Activated T-helper 1 cell treated with anti-CD3 and anti-CD28 coated beads, Interleukin-12 subunit alpha, Interleukin-12 subunit beta, Interleukin-2, Interleukin-4 antibody, amounts not matched to agents 30 ng/mL and 10 ng/mL and 1 ng/mL, durations not matched to agents 14 hours and 24 hours and 36 hours (primary cell): ENCODE measurements around the gene MREG. TPM values are rescaled to one million over a fixed set of nuclear protein-coding genes. Genes with fewer than 3 reads are reported as not detected.

Experiments used
- DNase-seq: peaks from one replicate; pipeline ENCODE4 v3.0.0; 2021; ENCODE audit warnings: low spot score
- H3K27ac Mint-ChIP-seq: one replicate; pipeline ENCODE4 v1.8.0; 2021; ENCODE audit warnings: mild to moderate bottlenecking, mixed read lengths
- H3K27me3 Mint-ChIP-seq: one replicate; pipeline ENCODE4 v1.8.0; 2022; ENCODE audit warnings: mild to moderate bottlenecking, moderate library complexity, mixed read lengths; ENCODE audit not compliant: insufficient read depth
- H3K36me3 Mint-ChIP-seq: one replicate; pipeline ENCODE4 v1.8.0; 2021; ENCODE audit warnings: low read depth, mixed read lengths
- H3K4me1 Mint-ChIP-seq: one replicate; pipeline ENCODE4 v1.8.0; 2021; ENCODE audit warnings: low read depth, mixed read lengths
- H3K4me3 Mint-ChIP-seq: one replicate; pipeline ENCODE4 v1.8.0; 2021; ENCODE audit warnings: mild to moderate bottlenecking, moderate library complexity, mixed read lengths
- H3K9me3 Mint-ChIP-seq: one replicate; pipeline ENCODE4 v1.8.0; 2021; ENCODE audit warnings: mixed read lengths
- intact Hi-C: fragments of 100-400 bp; cut with micrococcal nuclease; formaldehyde crosslinking; loops from one replicate; pipeline ENCODE4 v1.15.1; 2024
- total RNA-seq: library from RNA; stranded (reverse); gene quantifications from 2 replicates; pipeline ENCODE4 v1.2.3, GENCODE V29; 2022

The MREG gene
- total RNA-seq, 1 donor from 2014 or later = 10.1 TPM

DNA sequence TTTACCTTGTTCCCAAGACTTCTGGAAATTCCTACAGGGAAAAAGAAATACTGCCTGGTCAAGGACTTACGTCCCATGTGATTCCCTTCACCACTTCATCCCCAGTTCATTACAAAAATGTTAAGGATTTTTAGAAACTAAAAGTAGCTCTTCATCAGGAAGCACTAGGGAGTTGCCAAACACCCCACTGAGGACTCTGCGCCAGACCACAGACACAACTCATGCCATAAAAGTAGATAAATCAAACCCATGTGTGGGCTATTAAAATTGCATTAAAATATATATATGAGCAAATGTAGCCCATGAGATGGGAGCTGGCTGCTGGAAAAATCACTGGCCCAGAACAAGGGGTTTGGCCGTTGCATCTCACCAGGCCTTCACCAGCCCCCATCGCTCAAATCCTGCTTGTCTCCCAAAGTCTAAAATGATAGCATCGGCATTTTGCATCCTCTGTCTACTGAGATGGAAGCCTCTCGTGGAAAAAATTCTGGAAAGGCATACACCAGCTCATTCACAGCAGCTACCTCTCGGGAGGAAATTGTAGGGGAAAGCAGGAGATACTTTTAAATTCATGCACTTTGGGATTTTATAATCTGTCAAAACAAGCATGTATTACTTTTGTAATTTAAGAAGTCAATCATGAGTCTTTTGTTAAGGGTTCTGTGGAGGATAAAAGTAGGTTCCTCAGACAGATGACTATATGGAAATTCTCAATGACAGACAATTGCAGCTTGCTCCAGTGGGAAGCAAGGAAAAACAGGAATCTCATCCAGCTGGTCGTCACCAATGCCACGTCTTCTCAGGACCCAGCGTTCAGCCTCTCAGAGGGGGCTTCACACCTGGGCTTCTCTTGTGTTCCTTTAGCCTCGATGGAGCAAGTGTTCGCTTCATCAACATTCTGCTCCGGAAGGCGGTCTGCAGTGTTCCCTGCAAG is 113.9 kb downstream of the MREG start:
- Mint-ChIP-seq H3K27ac (no peak overlapping the region), H3K4me1 (no peaks in the 10 kb centered on the region), H3K27me3 (peaks cover 5% of the 10 kb centered on the region), H3K9me3 (no peaks in the 10 kb centered on the region), H3K4me3 (no peak overlapping the region), H3K36me3 (no peaks in the 10 kb centered on the region)
- DNase-seq = no peak
- intact Hi-C loops = no loop called here

DNA sequence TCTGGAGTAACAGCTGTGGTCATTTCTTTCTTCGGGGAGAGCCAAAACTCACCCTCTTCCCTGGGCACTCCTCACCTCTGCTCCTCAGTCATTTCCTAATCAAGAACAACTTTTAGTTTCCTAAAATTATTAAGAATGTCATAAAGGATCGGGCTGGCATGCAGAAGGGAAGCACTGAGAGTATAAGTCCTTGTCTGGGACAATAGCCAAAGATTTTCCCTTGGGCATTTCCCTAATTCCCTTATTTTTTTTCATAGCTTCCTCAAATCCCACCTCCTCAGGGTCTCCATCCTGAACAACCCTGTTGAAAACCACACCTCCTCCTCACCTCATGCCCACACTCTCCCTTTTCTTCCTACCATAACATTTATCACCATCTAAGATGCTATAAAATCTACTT is 115.0 kb downstream of the MREG start:
- Mint-ChIP-seq H3K9me3 (no peaks in the 10 kb centered on the region), H3K27ac (no peak overlapping the region), H3K4me1 (no peaks in the 10 kb centered on the region), H3K4me3 (no peak overlapping the region), H3K27me3 (peaks cover 7% of the 10 kb centered on the region), H3K36me3 (no peaks in the 10 kb centered on the region)
- intact Hi-C loops = no loop called here
- no peak for DNase-seq

DNA sequence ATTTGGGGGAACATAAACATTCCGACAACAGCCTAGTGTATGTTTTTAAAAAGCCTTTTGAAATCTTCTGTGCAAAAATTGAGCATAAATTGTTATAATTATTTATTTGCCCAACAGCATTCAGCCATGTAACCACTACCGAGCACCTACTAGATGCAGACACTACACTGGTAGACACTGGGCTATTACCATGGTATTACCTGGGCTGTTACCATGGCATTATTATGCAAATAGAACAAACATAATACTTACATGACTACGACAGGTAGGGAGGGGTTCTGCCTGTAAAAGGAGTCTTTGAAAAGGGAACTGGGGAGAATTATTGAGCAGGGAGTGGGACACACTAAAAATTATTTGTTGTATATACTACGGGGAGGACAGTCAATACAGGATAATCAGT is 116.4 kb downstream of the MREG start:
- Mint-ChIP-seq H3K27me3 (peaks cover 6% of the 10 kb centered on the region), H3K27ac (no peak overlapping the region)

DNA sequence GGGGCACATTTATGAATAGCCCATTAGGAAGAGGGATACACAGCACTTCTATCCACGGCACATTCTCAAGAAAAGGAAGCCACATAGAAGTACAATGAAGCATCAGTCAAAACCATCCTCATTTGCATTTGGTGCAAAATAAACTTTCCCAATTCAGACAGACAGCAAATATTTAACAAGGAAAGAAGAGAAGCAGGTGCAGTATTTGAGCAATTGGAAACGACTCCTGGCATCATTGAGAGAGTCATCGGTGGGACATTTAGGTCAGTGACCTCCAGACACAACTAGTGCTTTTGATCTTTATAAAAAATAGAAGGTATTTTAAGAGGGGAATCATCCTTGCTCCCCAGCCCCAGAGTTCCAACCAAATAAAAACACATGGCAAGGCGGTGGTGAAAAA is 118.0 kb downstream of the MREG start:
- H3K36me3 Mint-ChIP-seq = no peaks in the 10 kb centered on the region
- H3K27ac Mint-ChIP-seq = no peak overlapping the region
- no peak overlapping the region for H3K4me3 Mint-ChIP-seq
- H3K9me3 Mint-ChIP-seq = no peaks in the 10 kb centered on the region
- DNase-seq = no peak
- H3K4me1 Mint-ChIP-seq = no peaks in the 10 kb centered on the region
- intact Hi-C loops = no loop called here
- peaks cover 6% of the 10 kb centered on the region for H3K27me3 Mint-ChIP-seq

More for the DNA sequence above, 116.4 kb downstream of the MREG start:
- intact Hi-C loops = no loop called here
- no peak overlapping the region for H3K4me3 Mint-ChIP-seq
- H3K9me3 Mint-ChIP-seq = no peaks in the 10 kb centered on the region
- DNase-seq = no peak
- H3K4me1 Mint-ChIP-seq = no peaks in the 10 kb centered on the region
- no peaks in the 10 kb centered on the region for H3K36me3 Mint-ChIP-seq

Other genes starting within 250 kb of the MREG start
- 14.0 and 17.6 TPM in 2 replicates for gene PECR, start 68.3 kb upstream of the MREG start, total RNA-seq
- gene TMEM169, start 68.4 kb upstream of the MREG start, total RNA-seq = 0.93 and 2.2 TPM in 2 replicates
- 430 and 484 TPM in 2 replicates for gene XRCC5, start 95.8 kb upstream of the MREG start, total RNA-seq